Stimulated activated CD4-positive, alpha-beta T cell treated with anti-CD3 and anti-CD28 coated beads, Interleukin-2, amount 100 ng/mL, for 4 hours (primary cell): ENCODE data around the gene CCNL2.
"Not testable (repeated sequence)": the region's sequence is repeated elsewhere in the genome, so short reads cannot be mapped to it uniquely, and the experiment has no call there.

Experiments
- DNase-seq: peaks from one replicate; pipeline ENCODE4 v3.0.0-alpha.2; 2020; ENCODE audit warnings: low read depth

The CCNL2 gene

DNA sequence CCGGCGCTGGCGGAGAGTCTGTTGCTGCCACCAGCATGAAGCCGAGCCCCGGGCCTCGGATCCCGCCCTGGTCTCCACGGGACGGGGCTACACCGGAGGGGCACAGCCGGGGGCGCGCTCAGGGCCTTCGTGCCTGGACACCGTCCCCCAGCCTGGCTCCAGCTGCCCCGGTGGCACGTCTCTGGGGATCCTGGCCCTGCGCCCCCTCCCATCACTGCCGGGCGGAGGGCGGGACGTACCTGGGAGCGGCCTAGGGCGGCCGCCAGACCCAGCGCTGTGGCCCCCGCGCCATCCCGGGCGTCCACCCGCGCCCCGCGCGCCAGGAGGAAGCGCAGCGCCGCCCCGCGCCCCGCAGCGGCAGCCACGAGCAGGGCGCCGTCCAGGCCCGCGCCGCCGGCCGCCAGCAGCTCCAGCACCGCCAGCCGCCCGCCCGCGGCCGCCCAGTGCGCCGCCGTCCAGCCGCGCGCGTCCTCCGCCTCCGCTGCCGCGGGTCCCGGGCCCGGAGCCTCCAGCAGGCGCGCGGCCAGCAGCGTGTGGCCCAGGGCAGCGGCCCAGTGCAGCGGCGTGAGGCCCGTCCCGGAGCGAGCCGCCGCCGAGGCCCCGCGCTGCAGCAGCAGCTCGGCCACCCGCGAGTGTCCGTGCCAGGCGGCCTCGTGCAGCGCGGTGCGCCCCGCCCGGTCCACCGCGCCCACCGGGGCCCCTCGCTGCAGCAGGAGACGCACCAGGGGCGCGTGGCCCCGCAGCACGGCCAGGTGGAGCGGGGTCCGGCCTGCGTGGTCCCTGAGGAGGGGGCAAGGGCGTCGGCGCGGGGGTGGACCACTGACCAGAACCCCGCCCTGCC is 20.9 kb upstream of the CCNL2 start:
- DNase-seq, result no peak

DNA sequence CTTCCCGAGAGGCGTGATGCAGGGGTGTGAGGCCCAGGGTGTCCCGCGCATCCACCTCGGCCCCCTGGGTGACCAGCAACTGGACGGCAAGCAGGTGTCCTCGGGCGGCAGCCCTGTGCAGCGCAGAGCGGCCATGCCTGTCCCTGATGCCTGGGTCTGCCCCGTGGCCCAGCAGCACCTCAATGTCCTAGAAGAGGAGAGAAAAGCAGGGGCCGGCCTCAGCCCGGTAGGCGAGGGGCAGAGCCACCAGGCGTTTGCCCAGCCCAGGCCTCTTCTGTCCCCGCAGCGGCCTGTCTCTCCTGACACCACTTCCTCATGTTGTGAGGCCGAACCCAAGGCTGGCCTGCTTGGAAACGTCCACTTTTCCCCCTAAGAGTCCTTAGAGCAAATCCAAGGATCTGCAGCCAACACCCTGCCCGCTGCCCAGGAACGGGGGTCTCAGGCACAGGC is 20.3 kb upstream of the CCNL2 start:
- no peak for DNase-seq

DNA sequence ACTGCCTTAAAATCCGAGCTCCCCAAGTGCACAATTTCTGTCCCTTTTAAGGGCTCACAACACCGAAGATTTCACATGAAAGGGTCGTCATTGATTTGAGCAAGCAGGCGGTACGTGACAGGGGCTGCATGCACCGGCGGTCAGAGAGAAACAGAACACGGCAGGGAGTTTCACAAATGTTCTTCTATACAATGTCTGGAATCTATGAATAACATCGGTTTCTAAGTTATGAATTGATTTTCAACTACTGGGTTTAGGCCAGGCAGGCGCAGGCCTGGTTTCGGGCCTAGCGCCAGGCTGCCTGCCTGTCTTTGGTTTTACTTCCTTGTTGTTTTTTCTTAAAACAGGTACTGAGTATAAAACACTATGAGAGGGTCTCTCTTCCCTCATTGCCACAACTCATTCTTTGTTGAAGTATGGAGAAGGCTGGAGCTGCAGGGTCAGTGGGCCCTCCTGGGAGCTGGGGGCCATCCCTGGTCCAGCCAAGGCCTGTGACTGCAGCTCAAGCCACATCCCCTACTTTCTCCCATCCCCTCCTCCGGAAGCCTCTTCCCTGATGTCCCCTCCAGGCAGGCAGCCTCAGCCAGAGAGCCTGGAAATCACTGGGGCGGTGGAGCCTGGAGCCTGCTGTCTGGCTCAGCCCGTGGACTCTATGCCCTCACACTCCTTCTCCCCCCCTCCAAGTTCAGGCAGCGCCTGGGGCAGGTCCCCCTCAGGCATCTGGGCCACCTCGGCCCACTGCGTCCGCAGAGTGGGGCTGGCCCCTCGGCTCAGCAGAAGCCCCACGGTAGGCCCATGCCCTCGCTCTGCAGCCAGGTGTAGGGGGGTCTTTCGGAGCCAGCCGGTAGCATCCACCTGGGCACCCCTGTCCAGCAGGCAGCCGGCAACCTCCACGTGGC is 19.6 kb upstream of the CCNL2 start:
- no peak for DNase-seq

DNA sequence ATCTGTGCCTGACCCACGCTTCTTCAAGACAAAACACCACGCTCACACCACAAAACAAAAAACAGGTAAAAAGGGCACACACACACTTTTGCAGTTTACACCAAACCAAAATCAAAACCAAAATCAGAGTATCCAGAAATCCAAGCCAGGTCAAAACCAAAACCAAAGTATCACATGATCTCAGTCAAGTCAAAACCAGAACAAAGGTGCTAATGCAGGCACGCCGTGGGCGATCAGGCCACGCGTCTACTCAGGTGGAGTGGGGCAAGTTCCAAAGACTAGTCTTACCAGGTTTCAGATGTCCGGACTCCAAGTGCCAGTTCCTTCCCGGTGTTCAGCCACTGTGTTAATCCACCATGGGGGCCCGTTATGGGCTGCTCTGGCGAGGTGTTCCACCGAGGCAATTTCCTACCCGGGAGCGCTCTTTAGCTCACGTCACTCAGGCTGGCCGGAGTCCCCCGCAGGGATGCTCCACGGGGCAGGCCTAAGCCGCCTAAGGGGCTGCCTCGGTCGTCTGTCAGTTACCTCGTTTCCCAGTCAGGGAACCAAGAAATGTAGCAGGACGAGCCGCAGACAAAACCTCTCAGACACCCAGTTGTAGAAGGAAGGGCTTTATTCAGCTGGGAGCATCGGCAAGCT is 18.8 kb upstream of the CCNL2 start:
- DNase-seq, result not testable (repeated sequence)

- DNase-seq, result not testable (repeated sequence)
These were observed 18.3 kb upstream of the CCNL2 start for GRCh38 chr1:1417396-1417795.

DNA sequence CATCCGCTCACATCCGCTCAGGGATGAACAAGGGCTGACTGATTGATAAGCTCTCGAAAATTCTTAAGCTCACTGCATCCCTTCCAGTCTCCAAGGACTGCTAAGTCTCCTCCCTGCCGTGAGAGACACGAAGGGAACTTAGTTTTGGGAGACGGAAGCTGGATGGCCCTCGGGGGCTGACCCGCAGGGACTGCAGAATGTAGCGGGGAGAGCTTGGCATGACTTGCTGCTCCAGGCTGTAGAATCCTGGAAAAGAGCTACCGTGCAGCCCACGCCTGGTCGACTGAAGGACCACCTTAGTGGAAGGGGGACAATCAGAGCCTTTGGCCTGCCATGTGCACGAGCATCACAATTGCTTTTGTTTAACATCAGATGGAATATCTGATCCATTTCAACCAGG is 16.6 kb upstream of the CCNL2 start:
- no peak for DNase-seq

GRCh38 chr1:1412311-1412902 is 13.3 kb upstream of the CCNL2 start:
- DNase-seq, result not testable (repeated sequence)

- no peak for DNase-seq
These were observed 12.5 kb upstream of the CCNL2 start for GRCh38 chr1:1411626-1412025.

GRCh38 chr1:1410238-1410637 is 11.1 kb upstream of the CCNL2 start:
- not testable (repeated sequence) for DNase-seq

GRCh38 chr1:1407636-1408318 is 8.6 kb upstream of the CCNL2 start:
- no peak for DNase-seq

GRCh38 chr1:1406821-1407635 is 7.9 kb upstream of the CCNL2 start, which contains the start of gene MRPL20:
Gene MRPL20, minus strand, starts transcription at chr1:1407293. Its CDS starts 76 bp downstream, at chr1:1407217.
- peak; percentile 92 for DNase-seq

DNA sequence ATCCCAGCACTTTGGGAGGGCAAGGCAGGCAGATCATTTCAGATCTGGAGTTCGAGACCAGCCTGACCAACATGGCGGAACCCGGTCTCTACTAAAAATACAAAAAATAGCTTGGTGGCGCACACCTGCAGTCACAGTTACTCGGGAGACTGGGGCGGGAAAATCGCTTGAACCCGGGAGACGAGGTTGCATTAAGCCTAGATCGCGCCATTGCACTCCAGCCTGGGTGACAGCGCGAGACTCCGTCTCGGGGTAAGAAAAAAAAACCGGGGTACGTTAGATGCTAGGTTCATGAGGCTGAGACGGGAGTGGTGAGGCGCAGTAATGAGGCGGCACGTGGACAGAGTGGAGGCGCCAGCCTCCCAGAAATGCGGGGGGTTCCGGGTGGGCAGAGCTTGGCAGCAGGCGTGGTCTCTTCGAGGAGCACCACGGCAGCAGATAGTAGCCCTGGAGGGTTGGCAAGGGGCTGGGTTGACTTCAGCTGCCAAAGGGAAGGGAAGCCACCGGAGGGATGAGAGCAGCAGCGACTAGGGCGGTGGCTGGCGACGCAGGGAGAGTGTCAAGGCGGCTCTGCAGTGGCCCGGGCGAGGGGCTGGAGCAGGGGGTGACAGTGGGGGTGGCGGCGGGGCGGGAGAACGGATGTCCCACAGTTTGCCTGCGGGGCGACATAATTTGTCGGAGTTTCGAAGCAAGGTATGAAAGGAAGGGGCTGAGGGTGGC is 7.1 kb upstream of the CCNL2 start:
- no peak for DNase-seq

DNA sequence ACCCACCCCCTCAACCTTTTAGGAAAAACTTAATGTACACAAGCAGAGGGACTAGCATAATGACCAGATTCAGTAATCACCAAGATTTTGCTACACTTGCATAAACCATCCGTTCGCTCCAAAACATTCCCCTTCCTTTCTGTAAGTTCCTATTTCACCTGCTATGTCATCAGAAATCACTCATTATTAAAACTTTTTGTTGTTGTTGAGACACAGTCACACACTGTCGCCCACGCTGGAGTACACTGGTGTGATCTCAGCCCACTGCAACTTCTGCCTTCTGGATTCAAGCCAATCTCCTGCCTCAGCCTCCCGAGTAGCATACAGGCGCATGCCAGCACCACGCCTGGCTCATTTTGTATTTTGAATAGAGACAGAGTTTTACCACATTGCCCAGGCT is 4.5 kb upstream of the CCNL2 start:
- no peak for DNase-seq

DNA sequence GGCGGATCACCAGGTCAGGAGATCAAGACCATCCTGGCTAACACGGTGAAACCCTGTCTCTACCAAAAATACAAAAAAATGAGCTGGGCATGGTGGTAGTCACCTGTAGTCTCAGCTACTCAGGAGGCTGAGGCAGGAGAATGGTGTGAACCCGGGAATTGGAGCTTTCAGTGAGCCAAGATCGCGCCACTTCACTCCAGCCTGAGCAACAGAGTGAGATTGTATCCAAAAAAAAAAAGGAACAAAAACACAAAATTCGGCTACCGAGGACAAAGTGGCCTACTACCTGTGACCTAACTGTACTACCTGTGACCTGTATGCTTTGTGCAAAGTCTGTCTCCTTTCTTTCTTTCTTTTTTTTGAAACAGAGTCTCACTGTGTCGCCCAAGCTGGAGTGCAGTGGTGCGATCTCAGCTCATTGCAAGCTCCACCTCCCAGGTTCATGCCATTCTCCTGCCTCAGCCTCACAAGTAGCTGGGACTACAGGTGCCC is 3.8 kb upstream of the CCNL2 start:
- not testable (repeated sequence) for DNase-seq

GRCh38 chr1:1402072-1402900 is 3.2 kb upstream of the CCNL2 start:
- no peak for DNase-seq

DNA sequence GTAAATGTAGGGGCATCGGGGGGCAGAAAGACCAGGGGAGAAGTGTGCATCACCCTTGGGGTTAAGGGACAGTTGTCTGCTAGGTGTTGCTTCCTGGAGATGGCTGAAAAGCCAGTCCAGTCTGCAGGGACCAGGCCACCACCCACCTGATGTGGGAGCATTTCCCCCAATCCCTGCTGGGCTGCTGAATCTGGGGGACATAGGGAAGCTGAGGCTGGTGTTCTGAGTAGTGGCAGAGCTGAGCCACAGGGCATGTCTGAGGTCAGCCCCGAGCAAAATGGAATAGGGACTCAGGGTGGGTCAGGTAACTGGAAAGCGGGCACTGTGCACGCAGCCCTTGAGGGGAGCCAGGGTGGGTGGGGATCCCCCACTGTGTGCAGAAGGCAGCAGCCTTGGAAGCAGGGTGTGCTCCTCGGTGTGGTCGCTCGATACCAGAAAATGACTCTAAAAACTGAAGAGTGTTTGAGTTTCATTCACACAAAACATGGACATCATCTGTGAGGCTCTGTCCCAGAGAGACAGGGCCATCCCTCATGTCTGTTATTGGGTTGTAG is 2.4 kb upstream of the CCNL2 start:
- DNase-seq, result no peak

DNA sequence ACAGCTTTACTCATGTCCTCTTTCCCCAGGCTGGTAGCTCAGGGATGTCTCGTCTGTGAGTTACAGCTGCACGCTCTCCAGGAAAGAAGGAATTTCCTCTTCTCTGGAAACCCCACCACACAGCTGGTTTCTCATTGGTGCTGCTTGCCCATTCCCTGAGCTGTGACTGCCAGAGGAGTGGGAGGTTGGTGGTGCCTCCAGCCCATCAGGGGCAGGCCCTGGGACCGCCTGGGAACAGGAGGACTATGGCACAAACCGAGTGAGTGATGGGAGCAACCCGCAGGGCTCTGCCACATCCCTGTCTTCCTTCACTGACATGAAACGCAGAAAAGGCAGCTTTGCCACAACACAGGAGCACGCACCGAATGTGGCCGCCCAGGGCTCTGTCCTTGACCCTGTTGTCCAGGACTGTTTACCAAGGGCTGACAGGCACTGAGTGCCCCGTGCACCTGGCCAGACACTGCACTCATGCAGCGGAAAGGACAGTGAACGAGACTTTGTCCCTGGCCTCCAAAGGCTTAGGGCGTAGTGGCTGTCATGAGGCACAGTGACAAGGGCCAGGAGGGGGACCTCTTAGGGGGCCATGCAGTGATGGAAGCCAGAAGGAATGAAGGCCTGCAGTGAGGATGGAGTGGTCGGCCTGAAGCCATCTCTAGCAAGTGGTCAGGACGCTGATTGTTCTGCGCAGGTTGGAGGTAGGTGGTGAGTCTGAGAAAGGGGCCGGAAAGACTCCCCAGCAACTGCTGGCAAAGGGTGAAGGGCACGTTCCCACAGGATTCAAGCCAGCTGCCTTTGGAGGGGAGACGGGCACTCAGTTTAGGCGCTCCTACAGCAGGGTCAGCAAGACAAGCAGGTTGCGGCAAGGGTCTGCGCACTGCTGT is 1.7 kb upstream of the CCNL2 start:
- no peak for DNase-seq
